Measurements from ENCODE around the gene EMC1. TPM values are rescaled to one million over a fixed set of nuclear protein-coding genes. Genes with fewer than 3 reads are reported as not detected.

EMC1 gene
- total RNA-seq, 2 experiments from 2014 or later: 25.3 to 29.1 TPM

Other genes starting within 250 kb of the EMC1 start
- 100 to 1,000 TPM in 1 of 2 experiments, 10 to 100 TPM in 1; 98.6 to 101 TPM for gene UBR4, start 41.3 kb downstream of the EMC1 start, total RNA-seq
- 10 to 100 TPM; 21.1 to 23.0 TPM for gene MRTO4, start 281 bp upstream of the EMC1 start, total RNA-seq
- gene AKR7A3, start 37.2 kb upstream of the EMC1 start, total RNA-seq: under 1 TPM; 0.20 to 0.48 TPM
- gene AKR7A2, start 60.6 kb upstream of the EMC1 start, total RNA-seq: 10 to 100 TPM; 43.0 to 43.9 TPM
- gene SLC66A1, start 60.8 kb upstream of the EMC1 start, total RNA-seq: 1 to 10 TPM; 6.7 to 6.8 TPM
- gene CAPZB, start 234.0 kb upstream of the EMC1 start, total RNA-seq: 100 to 1,000 TPM; 537 to 565 TPM